ENCODE data around the gene COL13A1.

- TF ChIP-seq CTCF (IDR thresholded peaks at IDR 0.05) (no peak), POLR2A (IDR thresholded peaks at IDR 0.05) (no peak), POLR2AphosphoS5 (IDR thresholded peaks at IDR 0.05) (no peak), EP300 (IDR thresholded peaks at IDR 0.05) (no peak)
These were observed 33.3 kb upstream of the COL13A1 start for GRCh38 chr10:69768386-69768785.
